Measurements from ENCODE around the gene TMEM72. TPM values are rescaled to one million over a fixed set of nuclear protein-coding genes. Genes with fewer than 3 reads are reported as not detected.

Gene TMEM72
- polyA plus RNA-seq, 1 donor from 2014 or later, result 1.4 TPM

GRCh38 chr10:44968091-44968490 lies 57.0 kb downstream of the TMEM72 start:
- no peak for TF ChIP-seq EZH2 (IDR thresholded peaks at IDR 0.05; ENCODE audit: borderline replicate concordance, insufficient read depth, low read length, poor library complexity, severe bottlenecking)
- TF ChIP-seq POLR2AphosphoS5 (IDR thresholded peaks at IDR 0.05), result no peak
- TF ChIP-seq EP300 (conservative IDR thresholded peaks at IDR 0.05; ENCODE audit: poor library complexity, severe bottlenecking), result no peak
- Histone ChIP-seq H3K4me3 (ENCODE audit: low read length) (no peak overlapping the region), H2AFZ (ENCODE audit: low read depth, low read length) (no peak overlapping the region), H3K9me2 (ENCODE audit: insufficient read depth, low read length) (no peaks in the 10 kb centered on the region), H3K36me3 (ENCODE audit: insufficient read depth, low read length) (no peaks in the 10 kb centered on the region), H3K27me3 (ENCODE audit: insufficient read depth, low read depth, low read length) (no peaks in the 10 kb centered on the region), H3K79me2 (replicated peaks; ENCODE audit: insufficient read depth, low read length) (no peaks in the 10 kb centered on the region), H3K27ac (ENCODE audit: low read length) (no peak overlapping the region), H3K9ac (ENCODE audit: low read length) (no peak overlapping the region), H3K4me2 (ENCODE audit: low read length) (no peak overlapping the region), H3K9me3 (ENCODE audit: low read length) (no peaks in the 10 kb centered on the region), H3F3A (ENCODE audit: insufficient read depth, low read length, poor library complexity, severe bottlenecking) (no peaks in the 10 kb centered on the region), H4K20me1 (ENCODE audit: insufficient read depth) (no peaks in the 10 kb centered on the region)

- no peak overlapping the region for H2AFZ ChIP-seq (ENCODE audit: low read depth, low read length)
Measured at GRCh38 chr10:44968500-44969400, 57.6 kb downstream of the TMEM72 start.

More at GRCh38 chr10:44968500-44969400, 57.6 kb downstream of the TMEM72 start:
- no peaks in the 10 kb centered on the region for H3K9me3 ChIP-seq (ENCODE audit: low read length)
- H3K27me3 ChIP-seq (ENCODE audit: insufficient read depth, low read depth, low read length), result no peaks in the 10 kb centered on the region
- TF ChIP-seq REST (IDR thresholded peaks at IDR 0.05; ENCODE audit: borderline replicate concordance) (no peak), RAD21 (conservative IDR thresholded peaks at IDR 0.05) (no peak), EZH2 (IDR thresholded peaks at IDR 0.05; ENCODE audit: borderline replicate concordance, insufficient read depth, low read length, poor library complexity, severe bottlenecking) (no peak), SMC3 (conservative IDR thresholded peaks at IDR 0.05; ENCODE audit: poor library complexity) (no peak), POLR2AphosphoS5 (IDR thresholded peaks at IDR 0.05) (no peak), TAF1 (IDR thresholded peaks at IDR 0.05; ENCODE audit: low read depth) (no peak), CTCF (IDR thresholded peaks at IDR 0.05; ENCODE audit: poor library complexity, severe bottlenecking) (no peak), MXI1 (conservative IDR thresholded peaks at IDR 0.05; ENCODE audit: poor library complexity, severe bottlenecking) (no peak), EP300 (conservative IDR thresholded peaks at IDR 0.05; ENCODE audit: poor library complexity, severe bottlenecking) (no peak)
- no peaks in the 10 kb centered on the region for H3F3A ChIP-seq (ENCODE audit: insufficient read depth, low read length, poor library complexity, severe bottlenecking)
- no peaks in the 10 kb centered on the region for H4K20me1 ChIP-seq (ENCODE audit: insufficient read depth)
- H3K9ac ChIP-seq (ENCODE audit: low read length), result no peak overlapping the region
- no peaks in the 10 kb centered on the region for H3K9me2 ChIP-seq (ENCODE audit: insufficient read depth, low read length)
- H3K4me3 ChIP-seq (ENCODE audit: low read length), result no peak overlapping the region
- H3K79me2 ChIP-seq (replicated peaks; ENCODE audit: insufficient read depth, low read length), result no peaks in the 10 kb centered on the region
- no peak overlapping the region for H3K27ac ChIP-seq (ENCODE audit: low read length)
- no peaks in the 10 kb centered on the region for H3K36me3 ChIP-seq (ENCODE audit: insufficient read depth, low read length)
- no peak overlapping the region for H3K4me2 ChIP-seq (ENCODE audit: low read length)

Data from neural cell (in vitro differentiated cells).